GM12801 (cell line): ENCODE results near the gene TFAP2B.

Experiments used
- TF ChIP-seq, protein P1 (sequence below): IDR thresholded peaks from one replicate; pipeline ENCODE4 v1.5.1; 2011; ENCODE audit warnings: control low read depth; ENCODE audit not compliant: insufficient read length; ENCODE audit errors: extremely low read depth

The TFAP2B gene

GRCh38 chr6:50819466-50819903 lies 814 bp downstream of the TFAP2B start:
- TF ChIP-seq, protein P1, sequence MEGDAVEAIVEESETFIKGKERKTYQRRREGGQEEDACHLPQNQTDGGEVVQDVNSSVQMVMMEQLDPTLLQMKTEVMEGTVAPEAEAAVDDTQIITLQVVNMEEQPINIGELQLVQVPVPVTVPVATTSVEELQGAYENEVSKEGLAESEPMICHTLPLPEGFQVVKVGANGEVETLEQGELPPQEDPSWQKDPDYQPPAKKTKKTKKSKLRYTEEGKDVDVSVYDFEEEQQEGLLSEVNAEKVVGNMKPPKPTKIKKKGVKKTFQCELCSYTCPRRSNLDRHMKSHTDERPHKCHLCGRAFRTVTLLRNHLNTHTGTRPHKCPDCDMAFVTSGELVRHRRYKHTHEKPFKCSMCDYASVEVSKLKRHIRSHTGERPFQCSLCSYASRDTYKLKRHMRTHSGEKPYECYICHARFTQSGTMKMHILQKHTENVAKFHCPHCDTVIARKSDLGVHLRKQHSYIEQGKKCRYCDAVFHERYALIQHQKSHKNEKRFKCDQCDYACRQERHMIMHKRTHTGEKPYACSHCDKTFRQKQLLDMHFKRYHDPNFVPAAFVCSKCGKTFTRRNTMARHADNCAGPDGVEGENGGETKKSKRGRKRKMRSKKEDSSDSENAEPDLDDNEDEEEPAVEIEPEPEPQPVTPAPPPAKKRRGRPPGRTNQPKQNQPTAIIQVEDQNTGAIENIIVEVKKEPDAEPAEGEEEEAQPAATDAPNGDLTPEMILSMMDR = no peak

DNA sequence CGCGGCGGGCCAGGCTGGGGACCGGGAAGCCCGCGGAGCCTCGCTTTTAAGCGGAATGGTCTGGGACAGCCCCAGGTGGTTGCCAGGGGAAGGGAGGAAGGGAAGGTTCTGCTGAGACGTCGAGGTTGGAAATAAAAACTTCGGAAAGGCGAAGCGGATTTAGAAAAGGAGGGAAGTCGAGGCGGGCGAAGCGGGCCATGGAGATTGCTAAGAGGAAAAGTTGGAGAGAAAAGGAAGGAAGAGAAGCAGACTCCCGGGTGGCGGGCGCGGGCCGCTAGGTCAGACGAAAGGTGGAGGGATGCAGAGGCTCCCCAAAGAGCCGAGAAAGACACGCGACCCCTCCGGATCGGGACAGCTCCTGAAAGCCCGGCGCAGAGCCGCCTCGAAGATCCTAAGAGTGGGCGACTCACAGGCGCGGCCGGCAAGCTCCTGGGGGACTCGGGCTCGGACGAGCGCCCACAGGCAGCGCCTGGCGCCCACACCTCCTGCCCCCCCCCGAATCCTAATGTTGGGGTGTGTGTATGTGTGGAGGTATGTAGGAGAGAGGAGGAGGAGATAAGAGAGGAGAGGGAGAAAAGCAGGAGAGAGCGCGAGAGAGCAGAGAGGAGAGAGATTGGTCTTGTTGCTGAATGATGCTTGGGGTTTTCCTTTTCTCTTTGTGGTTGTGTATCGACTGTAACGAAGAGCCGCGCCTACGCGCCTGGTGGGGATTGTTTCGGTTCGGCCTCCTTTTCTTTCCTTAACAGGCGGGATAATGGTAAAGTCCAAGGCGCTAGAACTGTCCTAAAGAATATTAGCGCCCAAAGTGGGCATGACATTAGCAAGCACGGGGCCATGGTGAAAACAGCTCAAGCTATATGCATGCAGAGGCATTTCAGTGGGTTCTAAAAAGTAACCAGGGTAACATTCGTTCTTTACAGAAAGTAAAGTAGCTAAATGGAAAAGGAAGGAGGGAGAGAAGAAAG lies 1.5 kb downstream of the TFAP2B start:
- TF ChIP-seq, protein P1 = no peak

- TF ChIP-seq, protein P1 = no peak
Measured at GRCh38 chr6:50820869-50821264, 2.2 kb downstream of the TFAP2B start.

DNA sequence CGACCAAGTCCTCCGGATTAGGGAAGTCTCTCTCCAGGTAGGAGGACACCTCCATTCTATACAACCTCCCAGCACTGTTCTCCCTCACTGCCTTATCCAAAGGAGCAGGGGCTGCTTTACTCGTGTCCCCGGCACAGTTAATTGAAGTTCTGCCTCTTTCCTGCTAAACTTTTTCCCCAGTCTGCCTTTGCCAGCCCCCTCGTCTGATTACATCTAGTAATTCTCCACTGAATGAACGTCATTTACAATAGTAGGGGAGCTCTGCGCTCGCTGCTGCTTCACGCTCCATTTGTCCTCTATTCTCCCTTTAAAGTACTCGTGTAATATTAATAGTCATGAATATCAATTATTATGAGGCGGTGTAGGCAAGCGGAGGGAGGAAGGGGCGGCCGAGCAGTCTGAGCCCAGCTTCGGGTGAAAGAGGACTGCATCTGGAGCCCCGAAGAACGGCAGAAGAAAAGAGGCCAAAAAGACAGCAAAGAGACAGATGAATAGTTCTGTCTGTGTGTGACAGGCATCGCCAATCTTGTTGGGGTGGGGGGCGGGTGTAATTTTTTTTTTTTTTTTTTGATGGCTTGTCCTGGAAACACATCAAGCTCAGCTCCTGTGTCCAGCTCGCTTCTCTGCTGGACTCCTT lies 2.9 kb downstream of the TFAP2B start:
- TF ChIP-seq, protein P1 = no peak

DNA sequence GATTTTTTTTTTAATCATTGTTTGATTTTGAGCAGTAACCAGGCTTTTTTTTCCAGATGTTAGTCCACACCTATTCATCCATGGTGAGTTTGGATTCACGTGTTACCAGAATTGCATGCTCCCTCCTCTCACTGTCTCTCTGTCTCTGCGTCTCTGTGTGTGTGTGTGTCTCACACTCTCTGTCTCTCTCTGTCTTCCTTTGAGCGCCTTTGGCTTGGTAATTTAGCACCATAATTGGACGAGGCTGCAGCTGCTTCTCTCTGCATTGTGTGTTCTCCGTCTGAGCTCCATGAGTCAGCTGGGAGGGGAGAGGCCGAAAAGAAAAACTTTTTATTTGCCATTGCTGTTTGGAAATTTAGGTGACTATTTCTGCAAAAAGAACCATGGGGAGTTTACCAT lies 3.4 kb downstream of the TFAP2B start:
- TF ChIP-seq, protein P1 = no peak

DNA sequence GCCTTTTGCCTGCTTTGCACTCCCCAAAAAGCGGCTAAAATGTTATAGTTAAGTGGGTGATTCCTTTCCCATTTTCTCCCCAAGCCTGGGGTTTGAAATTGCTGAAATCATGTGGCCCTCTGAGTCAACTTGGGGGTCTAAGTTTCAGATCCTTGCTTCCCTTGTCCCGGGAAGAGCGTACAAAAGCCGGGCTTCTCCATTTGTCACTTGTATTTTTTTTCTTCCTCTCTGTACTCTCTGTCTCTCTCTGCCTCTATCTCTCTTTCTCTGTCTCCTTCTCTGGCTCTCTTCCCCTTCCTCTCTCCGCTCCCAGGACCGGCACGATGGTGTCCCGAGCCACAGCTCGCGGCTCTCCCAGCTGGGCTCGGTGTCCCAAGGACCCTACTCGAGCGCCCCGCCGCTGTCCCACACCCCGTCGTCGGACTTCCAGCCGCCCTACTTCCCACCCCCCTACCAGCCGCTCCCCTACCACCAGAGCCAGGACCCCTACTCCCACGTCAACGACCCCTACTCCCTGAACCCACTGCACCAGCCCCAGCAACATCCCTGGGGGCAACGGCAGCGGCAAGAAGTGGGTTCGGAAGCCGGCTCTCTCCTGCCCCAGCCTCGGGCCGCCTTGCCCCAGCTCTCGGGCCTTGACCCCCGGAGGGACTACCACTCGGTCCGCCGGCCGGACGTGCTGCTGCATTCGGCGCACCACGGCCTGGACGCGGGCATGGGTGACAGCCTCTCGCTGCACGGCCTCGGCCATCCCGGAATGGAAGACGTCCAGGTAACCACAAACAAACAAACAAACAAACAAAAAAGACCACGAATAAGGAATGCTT lies 4.6 kb downstream of the TFAP2B start:
- TF ChIP-seq, protein P1 = no peak

DNA sequence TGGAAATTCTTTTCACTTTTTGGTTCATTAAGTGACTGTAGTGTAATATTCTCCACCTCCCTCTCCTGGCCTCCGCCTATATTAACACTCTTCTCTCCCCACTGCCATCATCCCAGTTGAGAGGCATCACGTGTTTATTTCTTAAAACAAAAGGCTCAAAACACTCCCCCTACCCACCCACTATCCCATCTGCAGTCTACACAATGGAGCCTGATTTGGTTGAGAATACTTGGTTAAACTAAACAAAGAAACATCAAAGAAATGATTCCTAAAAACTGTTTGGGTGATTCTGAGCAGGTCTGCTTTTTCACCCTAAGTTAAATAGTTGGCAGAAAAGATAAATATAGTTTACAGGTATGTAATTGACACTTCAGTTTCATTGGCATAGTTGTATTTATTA lies 5.9 kb downstream of the TFAP2B start:
- TF ChIP-seq, protein P1 = no peak
